GM10266 (cell line): ENCODE data around the gene RNF144A.

Source experiments
- DNase-seq: peaks from one replicate; pipeline ENCODE4 v3.0.0; 2012; ENCODE audit errors: extremely low spot score
- CTCF ChIP-seq: IDR thresholded peaks from 2 replicates; pipeline ENCODE4 v1.5.1; 2012; ENCODE audit warnings: mild to moderate bottlenecking, low read depth; ENCODE audit not compliant: control insufficient read depth, insufficient read depth; ENCODE audit errors: missing control alignments

The RNF144A gene

GRCh38 chr2:6986301-6986911, 69.2 kb downstream of the RNF144A start:
- DNase-seq: no peak

GRCh38 chr2:6986912-6987361, 69.7 kb downstream of the RNF144A start:
- TF ChIP-seq CTCF: no peak
- DNase-seq: no peak

More at GRCh38 chr2:6986301-6986911, 69.2 kb downstream of the RNF144A start:
- TF ChIP-seq CTCF: no peak

- no peak for DNase-seq
- no peak for TF ChIP-seq CTCF
These were observed 73.7 kb downstream of the RNF144A start for GRCh38 chr2:6990871-6991270.

GRCh38 chr2:6992794-6993228, 75.6 kb downstream of the RNF144A start:
- DNase-seq: no peak

GRCh38 chr2:6993229-6993640, 76.0 kb downstream of the RNF144A start:
- no peak for DNase-seq
- no peak for TF ChIP-seq CTCF

More at GRCh38 chr2:6992794-6993228, 75.6 kb downstream of the RNF144A start:
- no peak for TF ChIP-seq CTCF

- no peak for DNase-seq
- no peak for TF ChIP-seq CTCF
These were observed 76.7 kb downstream of the RNF144A start for GRCh38 chr2:6993936-6994335.

GRCh38 chr2:6994536-6995128, 77.4 kb downstream of the RNF144A start:
- no peak for TF ChIP-seq CTCF

More at GRCh38 chr2:6994536-6995128, 77.4 kb downstream of the RNF144A start:
- no peak for DNase-seq
